AG09319 (cell line): ENCODE results near the gene ZCCHC2.

Experiments used
- DNase-seq: peaks from one replicate; pipeline ENCODE4 v3.0.0-alpha.2; 2010; ENCODE audit warnings: low read depth; ENCODE audit errors: extremely low read depth
- TF ChIP-seq, protein P1 (sequence below): IDR thresholded peaks from 2 replicates; pipeline ENCODE4 v1.5.1; 2011; ENCODE audit warnings: low read depth, mild to moderate bottlenecking, inconsistent platforms, low read length, moderate library complexity

The ZCCHC2 gene

GRCh38 chr18:62487161-62487560, 35.7 kb upstream of the ZCCHC2 start:
- TF ChIP-seq, protein P1, sequence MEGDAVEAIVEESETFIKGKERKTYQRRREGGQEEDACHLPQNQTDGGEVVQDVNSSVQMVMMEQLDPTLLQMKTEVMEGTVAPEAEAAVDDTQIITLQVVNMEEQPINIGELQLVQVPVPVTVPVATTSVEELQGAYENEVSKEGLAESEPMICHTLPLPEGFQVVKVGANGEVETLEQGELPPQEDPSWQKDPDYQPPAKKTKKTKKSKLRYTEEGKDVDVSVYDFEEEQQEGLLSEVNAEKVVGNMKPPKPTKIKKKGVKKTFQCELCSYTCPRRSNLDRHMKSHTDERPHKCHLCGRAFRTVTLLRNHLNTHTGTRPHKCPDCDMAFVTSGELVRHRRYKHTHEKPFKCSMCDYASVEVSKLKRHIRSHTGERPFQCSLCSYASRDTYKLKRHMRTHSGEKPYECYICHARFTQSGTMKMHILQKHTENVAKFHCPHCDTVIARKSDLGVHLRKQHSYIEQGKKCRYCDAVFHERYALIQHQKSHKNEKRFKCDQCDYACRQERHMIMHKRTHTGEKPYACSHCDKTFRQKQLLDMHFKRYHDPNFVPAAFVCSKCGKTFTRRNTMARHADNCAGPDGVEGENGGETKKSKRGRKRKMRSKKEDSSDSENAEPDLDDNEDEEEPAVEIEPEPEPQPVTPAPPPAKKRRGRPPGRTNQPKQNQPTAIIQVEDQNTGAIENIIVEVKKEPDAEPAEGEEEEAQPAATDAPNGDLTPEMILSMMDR: no peak
- no peak for DNase-seq

DNA sequence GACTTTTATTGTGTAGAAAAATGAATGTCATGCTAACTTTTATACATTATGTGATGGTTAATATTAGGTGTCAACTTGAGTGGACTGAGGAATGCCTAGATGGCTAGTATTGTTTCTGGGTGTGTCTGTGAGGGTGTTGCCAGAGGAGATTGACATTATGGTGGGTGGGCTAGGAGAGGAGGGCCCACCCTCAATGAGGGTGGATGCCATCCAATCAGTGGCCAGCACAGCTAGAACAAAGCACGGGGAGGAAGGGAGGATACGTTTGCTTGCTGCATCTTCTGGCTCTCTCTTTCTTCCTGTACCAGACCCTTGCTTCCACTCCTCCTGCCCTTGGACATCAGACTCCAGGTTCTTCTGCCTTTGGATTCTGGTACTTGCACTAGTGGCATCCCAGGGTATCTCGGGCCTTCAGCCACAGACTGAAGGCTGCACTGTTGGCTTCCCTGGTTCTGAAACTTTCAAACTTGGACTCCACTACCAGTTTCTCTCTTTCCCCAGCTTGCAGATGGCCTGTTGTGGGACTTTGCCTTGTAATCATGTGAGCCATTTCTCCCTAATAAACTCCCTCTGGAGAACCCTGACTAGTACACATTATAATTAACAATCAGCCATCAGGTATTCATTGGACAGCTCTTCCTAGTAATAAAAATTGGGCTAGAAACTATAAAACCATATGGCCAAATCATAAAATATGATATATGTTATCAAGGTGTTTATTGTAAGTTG, 31.7 kb upstream of the ZCCHC2 start:
- TF ChIP-seq, protein P1: no peak
- no peak for DNase-seq

DNA sequence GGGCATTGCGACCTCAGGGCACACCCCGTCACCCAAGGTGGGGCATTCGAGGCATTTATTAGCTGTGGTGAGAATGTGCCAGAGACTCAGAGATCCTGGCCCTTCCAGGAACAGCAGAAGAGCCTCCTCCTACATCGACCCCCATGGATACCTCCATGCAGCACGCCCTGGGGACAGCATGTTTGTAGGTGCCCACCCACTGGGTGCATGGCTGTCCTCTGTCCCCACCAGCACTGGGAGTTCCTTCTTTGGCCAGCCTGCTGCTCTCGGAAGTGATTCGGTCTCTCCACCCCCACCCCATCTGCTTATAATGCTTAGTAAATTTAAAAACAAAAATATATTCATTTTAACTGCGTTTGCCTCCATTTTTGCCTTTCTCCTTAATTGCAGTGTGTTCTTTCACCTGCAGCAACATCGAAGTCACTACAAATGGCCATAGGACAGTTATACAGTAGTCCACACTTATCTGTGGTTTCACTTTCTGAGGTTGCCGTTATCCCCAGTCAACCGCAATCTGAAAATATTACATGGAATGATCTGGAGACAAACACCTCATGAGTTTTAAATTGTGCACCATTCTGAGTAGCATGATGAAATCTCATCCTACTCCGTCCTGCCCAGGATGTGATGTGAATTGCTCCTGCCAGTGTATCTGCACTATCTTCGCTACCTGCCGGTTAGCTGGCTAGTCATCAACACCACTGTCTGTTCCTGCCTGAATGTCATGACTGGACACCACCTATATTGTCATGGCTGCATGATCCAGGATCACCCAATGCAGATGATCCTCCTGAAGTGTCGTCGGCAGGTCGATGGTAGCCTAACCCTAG, 29.6 kb upstream of the ZCCHC2 start:
- no peak for DNase-seq

DNA sequence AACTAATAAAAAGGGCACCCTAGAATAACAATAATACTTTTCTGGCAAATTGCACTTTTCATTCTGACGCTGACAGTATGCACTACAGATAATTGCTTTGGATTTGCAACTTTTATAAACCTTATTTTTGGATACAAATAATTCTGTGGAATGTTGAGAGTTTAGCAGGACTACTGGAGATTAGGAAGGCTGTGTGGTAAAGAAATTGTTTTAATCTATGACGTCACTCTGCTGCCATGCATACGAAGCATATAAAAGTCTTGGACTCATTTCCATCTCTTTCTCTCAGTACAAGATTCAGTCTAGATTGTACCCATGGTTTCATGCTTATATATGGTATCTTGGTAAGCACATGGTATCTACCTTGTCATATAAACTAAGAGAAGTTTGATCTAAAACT, 28.1 kb upstream of the ZCCHC2 start:
- DNase-seq: no peak

More for the DNA sequence above, 29.6 kb upstream of the ZCCHC2 start:
- TF ChIP-seq, protein P1: no peak

GRCh38 chr18:62496262-62496661, 26.6 kb upstream of the ZCCHC2 start:
- TF ChIP-seq, protein P1: no peak
- DNase-seq: no peak

More for the DNA sequence above, 28.1 kb upstream of the ZCCHC2 start:
- TF ChIP-seq, protein P1: no peak

GRCh38 chr18:62497190-62497772, 25.5 kb upstream of the ZCCHC2 start:
- TF ChIP-seq, protein P1: no peak
- DNase-seq: no peak
